ENCODE data around the gene MEGF11.

MEGF11 gene

GRCh38 chr15:66130496-66131034 is 123.0 kb downstream of the MEGF11 start:
- DNase-seq (ENCODE audit: low read depth), result no peak
- H3K4me3 ChIP-seq (ENCODE audit: low read length), result no peak overlapping the region
- TF ChIP-seq CTCF (conservative IDR thresholded peaks at IDR 0.05; ENCODE audit: low read length), result no peak

- no peak for TF ChIP-seq CTCF (conservative IDR thresholded peaks at IDR 0.05; ENCODE audit: low read length)
- no peak for DNase-seq (ENCODE audit: low read depth)
These were observed 124.0 kb downstream of the MEGF11 start for GRCh38 chr15:66129586-66129985.

GRCh38 chr15:66128116-66128680 is 125.4 kb downstream of the MEGF11 start:
- DNase-seq (ENCODE audit: low read depth), result no peak
- no peak overlapping the region for H3K4me3 ChIP-seq (ENCODE audit: low read length)
- no peak for TF ChIP-seq CTCF (conservative IDR thresholded peaks at IDR 0.05; ENCODE audit: low read length)

More at GRCh38 chr15:66129586-66129985, 124.0 kb downstream of the MEGF11 start:
- H3K4me3 ChIP-seq (ENCODE audit: low read length), result no peak overlapping the region

GRCh38 chr15:66126456-66126855 is 127.1 kb downstream of the MEGF11 start:
- no peak for TF ChIP-seq CTCF (conservative IDR thresholded peaks at IDR 0.05; ENCODE audit: low read length)
- H3K4me3 ChIP-seq (ENCODE audit: low read length), result no peak overlapping the region
- no peak for DNase-seq (ENCODE audit: low read depth)

- H3K4me3 ChIP-seq (ENCODE audit: low read length), result no peak overlapping the region
- no peak for TF ChIP-seq CTCF (conservative IDR thresholded peaks at IDR 0.05; ENCODE audit: low read length)
- no peak for DNase-seq (ENCODE audit: low read depth)
These were observed 127.5 kb downstream of the MEGF11 start for GRCh38 chr15:66126031-66126441.

- no peak for DNase-seq (ENCODE audit: low read depth)
- TF ChIP-seq CTCF (conservative IDR thresholded peaks at IDR 0.05; ENCODE audit: low read length), result no peak
These were observed 128.9 kb downstream of the MEGF11 start for GRCh38 chr15:66124651-66125050.

GRCh38 chr15:66123799-66124198 is 129.8 kb downstream of the MEGF11 start:
- no peak for DNase-seq (ENCODE audit: low read depth)
- H3K4me3 ChIP-seq (ENCODE audit: low read length), result no peak overlapping the region
- no peak for TF ChIP-seq CTCF (conservative IDR thresholded peaks at IDR 0.05; ENCODE audit: low read length)

More at GRCh38 chr15:66124651-66125050, 128.9 kb downstream of the MEGF11 start:
- no peak overlapping the region for H3K4me3 ChIP-seq (ENCODE audit: low read length)

Data from AG10803 (cell line).